HEK293 (cell line): ENCODE results near the gene B3GLCT.

Source experiments
- CTCF ChIA-PET: fragments of 350-600 bp; formaldehyde crosslinking; extraction: SDS; loops from one replicate; lab custom pipeline; 2021; ENCODE audit warnings: antibody characterized with exemption; lab: Yijun Ruan, JAX
- POLR2A ChIA-PET: fragments of 300-600 bp; formaldehyde crosslinking; extraction: SDS; loops from one replicate; lab custom pipeline; 2020; ENCODE audit warnings: antibody characterized with exemption, inconsistent platforms; lab: Yijun Ruan, JAX
- H3K27ac ChIP-seq: fragments of 200-500 bp; sonication (Bioruptor generic); 2 replicates; pipeline ENCODE4 v1.5.1; 2014; ENCODE audit warnings: low read depth, low read length, control low read depth, inconsistent platforms; ENCODE audit errors: extremely low read depth
- H3K36me3 ChIP-seq, 2 experiments: fragments of 200-500 bp in 1 of 2; sonication (Bioruptor generic) in 1 of 2; 1 replicate in 1 of 2; 2 replicates in 1 of 2; pipeline ENCODE4 v1.5.1; 2014 to 2017; ENCODE audit warnings: inconsistent platforms in 2 of 2, low read length in 2 of 2; ENCODE audit not compliant: control insufficient read depth in 2 of 2, insufficient read depth in 1 of 2
- H3K4me1 ChIP-seq: fragments of 200-500 bp; sonication (Bioruptor generic); 2 replicates; pipeline ENCODE4 v1.5.1; 2014; ENCODE audit warnings: mild to moderate bottlenecking, low read length, inconsistent platforms; ENCODE audit not compliant: control insufficient read depth, insufficient read depth
- H3K4me3 ChIP-seq: 2 replicates; pipeline ENCODE4 v1.5.1; 2011; ENCODE audit warnings: low read depth, mild to moderate bottlenecking, control low read depth, low read length, moderate library complexity
- H3K9me3 ChIP-seq: fragments of 200-500 bp; sonication (Bioruptor generic); 2 replicates; pipeline ENCODE4 v1.5.1; 2014; ENCODE audit warnings: low read depth, low read length, inconsistent platforms; ENCODE audit not compliant: control insufficient read depth, insufficient read depth
- EGR2 ChIP-seq: fragments of 450-650 bp; formaldehyde crosslinking; IDR thresholded peaks from 2 replicates; pipeline ENCODE4 v1.5.1; 2016; ENCODE audit warnings: low read depth, missing biosample characterization, missing genetic modification characterization
- PRDM1 ChIP-seq: fragments of 450-650 bp; formaldehyde crosslinking; IDR thresholded peaks from 2 replicates; pipeline ENCODE4; 2016; ENCODE audit warnings: missing biosample characterization, missing genetic modification characterization
- PRDM10 ChIP-seq: fragments of 450-650 bp; formaldehyde crosslinking; IDR thresholded peaks from 2 replicates; pipeline ENCODE4 v1.5.1; 2016; ENCODE audit warnings: missing biosample characterization, missing genetic modification characterization
- YY2 ChIP-seq: fragments of 450-650 bp; formaldehyde crosslinking; IDR thresholded peaks from 2 replicates; pipeline ENCODE4 v1.5.1; 2016; ENCODE audit warnings: missing biosample characterization, missing genetic modification characterization
- ZNF157 ChIP-seq: fragments of 450-650 bp; formaldehyde crosslinking; IDR thresholded peaks from 2 replicates; pipeline ENCODE4 v1.5.1; 2016; ENCODE audit warnings: missing biosample characterization, missing genetic modification characterization
- ZNF169 ChIP-seq: fragments of 450-650 bp; formaldehyde crosslinking; IDR thresholded peaks from 2 replicates; pipeline ENCODE4 v1.5.1; 2016; ENCODE audit warnings: missing biosample characterization, missing genetic modification characterization
- ZNF214 ChIP-seq: fragments of 450-650 bp; formaldehyde crosslinking; IDR thresholded peaks from 2 replicates; pipeline ENCODE4 v1.5.1; 2017; ENCODE audit warnings: missing biosample characterization, mild to moderate bottlenecking, missing genetic modification characterization, borderline replicate concordance
- ZNF223 ChIP-seq: fragments of 450-650 bp; formaldehyde crosslinking; IDR thresholded peaks from 2 replicates; pipeline ENCODE4 v1.5.1; 2016; ENCODE audit warnings: missing biosample characterization, missing genetic modification characterization
- ZNF23 ChIP-seq: fragments of 450-650 bp; formaldehyde crosslinking; IDR thresholded peaks from 2 replicates; pipeline ENCODE4 v1.5.1; 2016; ENCODE audit warnings: missing biosample characterization, missing genetic modification characterization, borderline replicate concordance
- ZNF302 ChIP-seq: fragments of 450-650 bp; formaldehyde crosslinking; IDR thresholded peaks from 2 replicates; pipeline ENCODE4 v1.5.1; 2016; ENCODE audit warnings: missing biosample characterization, missing genetic modification characterization, low read depth
- ZNF404 ChIP-seq: fragments of 450-650 bp; formaldehyde crosslinking; IDR thresholded peaks from 2 replicates; pipeline ENCODE4 v1.5.1; 2017; ENCODE audit warnings: missing biosample characterization, missing genetic modification characterization
- ZNF433 ChIP-seq: fragments of 450-650 bp; formaldehyde crosslinking; IDR thresholded peaks from 2 replicates; pipeline ENCODE4 v1.5.1; 2016; ENCODE audit warnings: missing biosample characterization, missing genetic modification characterization, low read depth
- ZNF501 ChIP-seq: fragments of 450-650 bp; formaldehyde crosslinking; IDR thresholded peaks from 2 replicates; pipeline ENCODE4 v1.5.1; 2016; ENCODE audit warnings: missing biosample characterization, missing genetic modification characterization
- ZNF548 ChIP-seq: fragments of 450-650 bp; formaldehyde crosslinking; IDR thresholded peaks from 2 replicates; pipeline ENCODE4 v1.5.1; 2016; ENCODE audit warnings: missing biosample characterization, missing genetic modification characterization
- ZNF692 ChIP-seq: fragments of 450-650 bp; formaldehyde crosslinking; IDR thresholded peaks from 2 replicates; pipeline ENCODE4 v1.5.1; 2016; ENCODE audit warnings: missing biosample characterization, missing genetic modification characterization
- TF ChIP-seq, protein P1 (sequence below): fragments of 450-650 bp; formaldehyde crosslinking; IDR thresholded peaks from 2 replicates; pipeline ENCODE4 v1.5.1; 2016; ENCODE audit warnings: missing biosample characterization, missing genetic modification characterization
- TF ChIP-seq, protein P2 (sequence below): fragments of 450-650 bp; formaldehyde crosslinking; IDR thresholded peaks from 2 replicates; pipeline ENCODE4 v1.5.1; 2016; ENCODE audit warnings: missing biosample characterization, missing genetic modification characterization
- TF ChIP-seq, protein P3 (sequence below): fragments of 450-650 bp; formaldehyde crosslinking; IDR thresholded peaks from 2 replicates; pipeline ENCODE4 v1.5.1; 2016; ENCODE audit warnings: missing biosample characterization, missing genetic modification characterization

Gene B3GLCT

DNA sequence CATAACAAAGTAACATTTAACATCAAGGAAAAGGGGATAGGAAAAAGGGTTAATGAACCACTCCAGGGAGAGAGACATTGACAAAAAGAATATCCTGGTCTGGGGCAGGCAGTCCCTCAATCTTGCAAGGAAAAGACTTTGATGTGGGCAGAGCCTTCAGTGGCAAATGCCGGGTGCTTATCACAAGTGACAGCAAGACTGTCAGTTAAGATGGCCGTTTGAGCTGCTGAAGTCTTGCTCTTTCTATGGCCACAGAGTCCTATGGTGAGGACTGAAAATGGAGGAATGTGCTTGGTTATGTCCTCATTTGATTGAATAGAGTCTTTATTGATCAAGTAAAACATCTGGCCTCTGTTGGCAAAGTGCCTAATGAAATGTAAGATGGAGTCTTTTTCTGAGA is 112.1 kb downstream of the B3GLCT start:
- Histone ChIP-seq H3K9me3 (no peaks in the 10 kb centered on the region), H3K27ac (no peak overlapping the region), H3K4me3 (no peak overlapping the region), H3K4me1 (no peaks in the 10 kb centered on the region), H3K36me3 (no peaks in the 10 kb centered on the region)
- ChIA-PET POLR2A (no interaction called here), CTCF (no interaction called here)
- TF ChIP-seq PRDM10 (no peak), ZNF501 (tag by site-specific recombination) (no peak), ZNF302 (no peak), ZNF433 (no peak), ZNF157 (tag by site-specific recombination) (no peak), ZNF404 (no peak), ZNF548 (no peak), ZNF214 (tag by site-specific recombination) (no peak), EGR2 (tag by site-specific recombination) (no peak), ZNF692 (tag by site-specific recombination) (no peak), ZNF23 (tag by site-specific recombination) (no peak), ZNF223 (tag by site-specific recombination) (no peak), ZNF169 (no peak), PRDM1 (tag by site-specific recombination) (no peak), YY2 (no peak)
- TF ChIP-seq, protein P1, sequence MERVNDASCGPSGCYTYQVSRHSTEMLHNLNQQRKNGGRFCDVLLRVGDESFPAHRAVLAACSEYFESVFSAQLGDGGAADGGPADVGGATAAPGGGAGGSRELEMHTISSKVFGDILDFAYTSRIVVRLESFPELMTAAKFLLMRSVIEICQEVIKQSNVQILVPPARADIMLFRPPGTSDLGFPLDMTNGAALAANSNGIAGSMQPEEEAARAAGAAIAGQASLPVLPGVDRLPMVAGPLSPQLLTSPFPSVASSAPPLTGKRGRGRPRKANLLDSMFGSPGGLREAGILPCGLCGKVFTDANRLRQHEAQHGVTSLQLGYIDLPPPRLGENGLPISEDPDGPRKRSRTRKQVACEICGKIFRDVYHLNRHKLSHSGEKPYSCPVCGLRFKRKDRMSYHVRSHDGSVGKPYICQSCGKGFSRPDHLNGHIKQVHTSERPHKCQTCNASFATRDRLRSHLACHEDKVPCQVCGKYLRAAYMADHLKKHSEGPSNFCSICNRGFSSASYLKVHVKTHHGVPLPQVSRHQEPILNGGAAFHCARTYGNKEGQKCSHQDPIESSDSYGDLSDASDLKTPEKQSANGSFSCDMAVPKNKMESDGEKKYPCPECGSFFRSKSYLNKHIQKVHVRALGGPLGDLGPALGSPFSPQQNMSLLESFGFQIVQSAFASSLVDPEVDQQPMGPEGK (tag by site-specific recombination): no peak
- TF ChIP-seq, protein P2, sequence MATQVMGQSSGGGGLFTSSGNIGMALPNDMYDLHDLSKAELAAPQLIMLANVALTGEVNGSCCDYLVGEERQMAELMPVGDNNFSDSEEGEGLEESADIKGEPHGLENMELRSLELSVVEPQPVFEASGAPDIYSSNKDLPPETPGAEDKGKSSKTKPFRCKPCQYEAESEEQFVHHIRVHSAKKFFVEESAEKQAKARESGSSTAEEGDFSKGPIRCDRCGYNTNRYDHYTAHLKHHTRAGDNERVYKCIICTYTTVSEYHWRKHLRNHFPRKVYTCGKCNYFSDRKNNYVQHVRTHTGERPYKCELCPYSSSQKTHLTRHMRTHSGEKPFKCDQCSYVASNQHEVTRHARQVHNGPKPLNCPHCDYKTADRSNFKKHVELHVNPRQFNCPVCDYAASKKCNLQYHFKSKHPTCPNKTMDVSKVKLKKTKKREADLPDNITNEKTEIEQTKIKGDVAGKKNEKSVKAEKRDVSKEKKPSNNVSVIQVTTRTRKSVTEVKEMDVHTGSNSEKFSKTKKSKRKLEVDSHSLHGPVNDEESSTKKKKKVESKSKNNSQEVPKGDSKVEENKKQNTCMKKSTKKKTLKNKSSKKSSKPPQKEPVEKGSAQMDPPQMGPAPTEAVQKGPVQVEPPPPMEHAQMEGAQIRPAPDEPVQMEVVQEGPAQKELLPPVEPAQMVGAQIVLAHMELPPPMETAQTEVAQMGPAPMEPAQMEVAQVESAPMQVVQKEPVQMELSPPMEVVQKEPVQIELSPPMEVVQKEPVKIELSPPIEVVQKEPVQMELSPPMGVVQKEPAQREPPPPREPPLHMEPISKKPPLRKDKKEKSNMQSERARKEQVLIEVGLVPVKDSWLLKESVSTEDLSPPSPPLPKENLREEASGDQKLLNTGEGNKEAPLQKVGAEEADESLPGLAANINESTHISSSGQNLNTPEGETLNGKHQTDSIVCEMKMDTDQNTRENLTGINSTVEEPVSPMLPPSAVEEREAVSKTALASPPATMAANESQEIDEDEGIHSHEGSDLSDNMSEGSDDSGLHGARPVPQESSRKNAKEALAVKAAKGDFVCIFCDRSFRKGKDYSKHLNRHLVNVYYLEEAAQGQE (tag by site-specific recombination): no peak
- TF ChIP-seq, protein P3, sequence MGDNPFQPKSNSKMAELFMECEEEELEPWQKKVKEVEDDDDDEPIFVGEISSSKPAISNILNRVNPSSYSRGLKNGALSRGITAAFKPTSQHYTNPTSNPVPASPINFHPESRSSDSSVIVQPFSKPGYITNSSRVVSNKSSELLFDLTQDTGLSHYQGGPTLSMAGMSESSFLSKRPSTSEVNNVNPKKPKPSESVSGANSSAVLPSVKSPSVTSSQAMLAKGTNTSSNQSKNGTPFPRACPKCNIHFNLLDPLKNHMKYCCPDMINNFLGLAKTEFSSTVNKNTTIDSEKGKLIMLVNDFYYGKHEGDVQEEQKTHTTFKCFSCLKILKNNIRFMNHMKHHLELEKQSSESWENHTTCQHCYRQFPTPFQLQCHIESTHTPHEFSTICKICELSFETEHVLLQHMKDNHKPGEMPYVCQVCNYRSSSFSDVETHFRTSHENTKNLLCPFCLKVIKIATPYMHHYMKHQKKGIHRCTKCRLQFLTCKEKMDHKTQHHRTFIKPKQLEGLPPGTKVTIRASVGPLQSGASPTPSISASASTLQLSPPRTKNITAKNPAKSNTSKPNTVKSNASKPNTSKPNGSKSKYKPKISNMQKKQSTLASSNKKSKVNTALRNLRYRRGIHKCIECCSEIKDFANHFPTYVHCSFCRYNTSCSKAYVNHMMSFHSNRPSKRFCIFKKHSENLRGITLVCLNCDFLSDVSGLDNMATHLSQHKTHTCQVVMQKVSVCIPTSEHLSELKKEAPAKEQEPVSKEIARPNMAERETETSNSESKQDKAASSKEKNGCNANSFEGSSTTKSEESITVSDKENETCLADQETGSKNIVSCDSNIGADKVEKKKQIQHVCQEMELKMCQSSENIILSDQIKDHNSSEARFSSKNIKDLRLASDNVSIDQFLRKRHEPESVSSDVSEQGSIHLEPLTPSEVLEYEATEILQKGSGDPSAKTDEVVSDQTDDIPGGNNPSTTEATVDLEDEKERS (tag by site-specific recombination): no peak
